Measurements from ENCODE around the gene RRP1.

RRP1 gene, protein sequence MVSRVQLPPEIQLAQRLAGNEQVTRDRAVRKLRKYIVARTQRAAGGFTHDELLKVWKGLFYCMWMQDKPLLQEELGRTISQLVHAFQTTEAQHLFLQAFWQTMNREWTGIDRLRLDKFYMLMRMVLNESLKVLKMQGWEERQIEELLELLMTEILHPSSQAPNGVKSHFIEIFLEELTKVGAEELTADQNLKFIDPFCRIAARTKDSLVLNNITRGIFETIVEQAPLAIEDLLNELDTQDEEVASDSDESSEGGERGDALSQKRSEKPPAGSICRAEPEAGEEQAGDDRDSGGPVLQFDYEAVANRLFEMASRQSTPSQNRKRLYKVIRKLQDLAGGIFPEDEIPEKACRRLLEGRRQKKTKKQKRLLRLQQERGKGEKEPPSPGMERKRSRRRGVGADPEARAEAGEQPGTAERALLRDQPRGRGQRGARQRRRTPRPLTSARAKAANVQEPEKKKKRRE

DNA sequence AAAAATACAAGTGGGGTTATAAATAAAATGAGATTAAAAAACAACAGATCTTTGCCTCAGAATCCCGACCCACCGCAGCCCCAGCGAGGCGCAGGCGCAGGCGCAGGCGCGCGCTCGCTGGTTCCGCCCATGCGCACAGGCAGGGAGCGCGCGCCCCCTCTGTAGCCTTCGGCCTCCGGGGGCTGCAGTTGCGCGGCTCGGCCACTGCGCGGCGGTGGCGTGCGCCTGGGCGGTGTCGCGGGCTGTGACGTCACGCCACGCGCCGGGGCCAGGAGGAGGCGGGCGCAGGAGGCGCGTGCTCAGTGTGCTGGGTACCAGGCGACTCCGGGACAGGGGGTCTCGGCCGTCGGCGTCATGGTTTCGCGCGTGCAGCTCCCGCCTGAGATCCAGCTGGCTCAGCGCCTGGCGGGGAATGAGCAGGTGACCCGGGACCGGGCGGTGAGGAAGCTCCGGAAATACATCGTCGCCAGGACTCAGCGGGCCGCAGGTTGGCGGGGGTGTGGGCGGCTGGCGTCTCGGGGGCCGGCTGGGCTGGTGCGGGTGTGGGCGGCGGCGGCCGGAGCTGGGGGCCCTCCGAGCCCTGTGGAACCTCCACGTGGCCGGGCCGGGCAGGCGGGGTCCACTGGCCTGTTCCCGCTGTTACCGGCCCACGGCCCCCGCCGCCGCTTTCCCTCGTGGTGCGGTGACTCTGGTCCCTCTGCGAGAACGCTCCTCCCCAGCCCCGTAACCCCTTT is at the start of gene RRP1:
TSS of gene RRP1 (plus strand) at position 302 of the 734 bp plus-strand sequence. CDS start at position 355, 53 bp downstream.
- peak; percentile 93 for DNase-seq (ENCODE audit: low spot score)

- DNase-seq (ENCODE audit: low spot score) = no peak
Measured at GRCh38 chr21:43739621-43740435, 49.5 kb upstream of the RRP1 start.

- no peak for DNase-seq (ENCODE audit: low spot score)
Measured at GRCh38 chr21:43740497-43741156, 48.8 kb upstream of the RRP1 start.

- DNase-seq (ENCODE audit: low spot score) = no peak
Measured at GRCh38 chr21:43741423-43742096, 47.8 kb upstream of the RRP1 start.

DNA sequence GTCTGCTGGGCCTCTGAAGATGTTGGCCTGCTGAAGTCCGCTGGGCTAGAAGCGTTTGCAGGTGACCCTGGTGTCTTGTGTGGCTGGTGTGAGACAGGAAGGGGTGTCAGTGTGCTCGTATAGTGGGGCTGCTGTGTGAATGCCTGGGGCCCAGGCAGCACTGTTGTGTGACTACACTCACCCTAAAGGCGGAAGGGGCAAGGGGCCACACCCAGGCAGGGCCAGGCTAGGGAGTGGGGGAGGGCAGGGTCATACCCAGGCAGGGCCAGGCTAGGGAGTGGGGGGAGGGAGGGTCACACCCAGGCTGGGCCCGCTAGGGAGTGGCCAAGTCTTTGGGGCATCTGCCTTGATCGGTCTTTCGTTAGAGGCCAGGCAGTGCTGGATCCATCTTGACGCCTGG is 45.4 kb upstream of the RRP1 start:
- no peak for DNase-seq (ENCODE audit: low spot score)

- DNase-seq (ENCODE audit: low spot score) = no peak
Measured at GRCh38 chr21:43744725-43745124, 44.7 kb upstream of the RRP1 start.

DNA sequence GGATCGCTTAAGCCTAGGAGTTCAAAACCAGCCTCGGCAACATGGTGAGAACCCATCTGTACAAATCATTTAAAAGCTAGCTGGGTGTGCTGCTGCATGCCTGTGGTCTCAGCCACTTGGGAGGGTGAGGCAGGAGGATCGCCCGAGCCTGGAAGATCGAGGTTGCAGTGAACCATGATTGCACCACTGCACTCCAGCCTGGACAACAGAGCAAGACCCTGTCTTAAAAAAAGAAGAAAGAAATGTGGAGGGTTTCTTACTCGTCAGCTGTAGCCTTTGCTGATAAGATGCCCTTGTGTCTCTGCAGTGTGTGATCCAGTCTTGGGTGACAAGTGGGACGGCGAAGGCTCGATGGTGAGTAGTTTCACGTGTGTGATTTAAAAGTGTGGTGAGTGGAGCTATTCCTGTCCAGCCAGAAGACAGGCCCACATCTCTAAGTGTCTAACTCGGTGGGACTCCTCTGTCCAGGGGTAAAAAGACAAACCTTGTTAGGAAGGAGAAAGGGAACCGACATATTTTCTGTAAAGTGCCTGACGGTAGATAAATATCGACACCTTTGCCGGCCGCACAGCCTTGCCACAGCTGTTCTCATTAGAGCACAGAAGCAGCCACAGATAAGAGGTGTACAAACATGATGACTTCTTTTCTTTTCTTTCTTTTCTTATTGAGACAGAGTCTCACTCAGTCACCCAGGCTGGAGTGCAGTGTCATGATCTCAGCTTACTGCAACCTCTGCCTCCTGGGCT is 43.4 kb upstream of the RRP1 start:
- no peak for DNase-seq (ENCODE audit: low spot score)

GRCh38 chr21:43748622-43749021 is 40.8 kb upstream of the RRP1 start:
- DNase-seq (ENCODE audit: low spot score) = no peak

GRCh38 chr21:43749651-43750262 is 39.6 kb upstream of the RRP1 start:
- DNase-seq (ENCODE audit: low spot score) = no peak

GRCh38 chr21:43750339-43751033 is 38.9 kb upstream of the RRP1 start:
- no peak for DNase-seq (ENCODE audit: low spot score)

- DNase-seq (ENCODE audit: low spot score) = no peak
Measured at GRCh38 chr21:43751955-43752591, 37.3 kb upstream of the RRP1 start.

- DNase-seq (ENCODE audit: low spot score) = no peak
Measured at GRCh38 chr21:43752758-43753438, 36.5 kb upstream of the RRP1 start.

DNA sequence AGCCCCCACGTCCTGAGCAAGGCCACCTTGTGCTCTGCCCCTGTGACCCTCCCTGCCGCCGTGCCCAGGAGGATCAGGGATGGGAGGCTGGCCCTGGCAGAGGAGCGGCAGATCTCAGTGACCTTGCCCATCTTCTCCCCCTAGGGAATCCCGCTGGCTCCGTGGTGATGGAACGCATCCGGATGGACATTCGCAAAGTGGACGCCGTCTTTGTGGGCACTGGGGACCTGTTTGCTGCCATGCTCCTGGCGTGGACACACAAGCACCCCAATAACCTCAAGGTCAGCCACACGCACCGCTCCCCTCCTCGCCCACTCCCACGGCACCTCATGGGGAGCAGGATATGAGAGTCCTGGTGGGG is 36.0 kb upstream of the RRP1 start:
- DNase-seq (ENCODE audit: low spot score) = no peak

DNA sequence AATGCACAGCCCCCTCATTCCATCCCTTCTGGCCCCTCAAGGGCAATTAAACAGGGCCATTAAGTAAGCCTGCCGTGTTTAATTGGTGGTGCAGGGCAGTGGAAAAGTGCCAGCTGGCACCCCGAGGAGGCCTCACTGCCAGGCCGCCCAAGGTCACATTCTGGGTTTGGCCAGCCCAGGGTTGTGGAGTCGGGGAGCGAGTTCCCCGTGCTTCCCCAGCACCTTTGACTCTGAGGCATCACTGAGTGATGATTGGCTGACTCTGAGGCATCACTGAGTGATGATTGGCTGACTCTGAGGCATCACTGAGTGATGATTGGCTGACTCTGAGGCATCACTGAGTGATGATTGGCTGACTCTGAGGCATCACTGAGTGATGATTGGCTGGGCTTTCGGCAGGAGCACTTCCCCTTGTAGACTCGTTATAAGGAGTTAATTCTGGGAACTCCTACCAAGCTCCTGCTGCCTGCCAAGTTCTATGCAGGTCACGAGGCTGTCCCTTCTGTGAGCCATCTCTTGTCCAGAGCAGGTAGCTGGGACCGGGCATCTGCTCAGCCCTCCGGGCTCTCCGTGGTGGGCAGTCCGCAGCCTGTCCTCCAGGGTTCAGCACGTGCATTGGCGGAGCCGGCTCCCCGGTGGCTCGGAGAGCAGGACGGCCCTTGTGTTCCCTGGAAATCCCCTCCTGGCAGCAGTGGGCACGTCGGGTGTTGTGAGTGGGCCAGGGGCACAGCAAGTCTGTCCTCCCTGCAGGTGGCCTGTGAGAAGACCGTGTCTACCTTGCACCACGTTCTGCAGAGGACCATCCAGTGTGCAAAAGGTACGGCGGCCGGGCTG is 34.2 kb upstream of the RRP1 start:
- no peak for DNase-seq (ENCODE audit: low spot score)

- DNase-seq (ENCODE audit: low spot score) = no peak
Measured at GRCh38 chr21:43755820-43756594, 33.4 kb upstream of the RRP1 start.

- no peak for DNase-seq (ENCODE audit: low spot score)
Measured at GRCh38 chr21:43757601-43758000, 31.8 kb upstream of the RRP1 start.
